HL-60 (cell line): ENCODE results near the gene SVBP.

Experiments
- CTCF ChIP-seq: IDR thresholded peaks from one replicate; pipeline ENCODE4 v1.5.1; 2011; ENCODE audit warnings: low read length, control low read depth, inconsistent platforms; ENCODE audit not compliant: insufficient read depth
- GABPA ChIP-seq: IDR thresholded peaks from 2 replicates; pipeline ENCODE4 v1.6.1; 2012; ENCODE audit warnings: low read depth
- POLR2AphosphoS5 ChIP-seq: IDR thresholded peaks from 2 replicates; pipeline ENCODE4 v1.6.1; 2012; ENCODE audit warnings: low read depth
- REST ChIP-seq: IDR thresholded peaks from 2 replicates; pipeline ENCODE4 v1.6.1; 2012; ENCODE audit warnings: low read depth; ENCODE audit not compliant: insufficient replicate concordance

- TF ChIP-seq POLR2AphosphoS5 = no peak
- no peak for TF ChIP-seq CTCF
- no peak for TF ChIP-seq REST
- no peak for TF ChIP-seq GABPA
Observed at GRCh38 chr1:42765269-42765668, 51.9 kb downstream of the SVBP start.
